ENCODE data around the gene IDH3G. TPM values are rescaled to one million over a fixed set of nuclear protein-coding genes. Genes with fewer than 3 reads are reported as not detected.
"Not testable (repeated sequence)": the region's sequence is repeated elsewhere in the genome, so short reads cannot be mapped to it uniquely, and the experiment has no call there.

Gene IDH3G
- total RNA-seq, 1 experiment from 2014 or later = 173 TPM

DNA sequence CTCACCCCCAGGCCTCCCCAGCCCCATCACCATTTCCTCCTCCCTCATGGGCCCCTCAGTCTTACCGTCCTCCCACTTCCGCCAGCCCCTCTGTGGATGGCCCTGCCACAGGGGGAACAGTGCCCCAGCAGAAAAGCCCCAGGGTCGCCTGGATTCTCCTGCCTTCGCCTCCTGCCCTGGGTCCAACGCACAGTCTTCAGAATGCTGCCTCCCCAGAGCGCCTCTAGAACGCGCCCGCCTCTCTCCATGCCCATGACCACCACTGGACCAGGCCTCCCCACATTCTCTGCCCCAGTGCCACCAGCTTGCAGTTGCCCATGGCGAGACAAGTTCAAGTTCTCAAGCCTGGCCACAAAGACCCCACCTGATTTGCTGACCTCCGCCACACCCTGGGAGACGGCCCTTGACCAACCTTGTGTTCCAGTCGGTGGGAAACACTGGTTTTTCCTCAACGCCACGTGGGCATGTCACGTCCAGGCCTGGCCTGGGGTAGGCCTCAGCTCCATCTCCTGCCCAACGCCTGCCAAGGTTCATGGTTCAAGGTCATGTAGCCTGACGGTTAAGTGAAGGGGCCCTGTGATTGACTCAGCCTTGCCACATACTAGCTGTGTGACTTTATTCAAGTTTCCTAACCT, 30.8 kb downstream of the IDH3G start:
- no peak for DNase-seq (ENCODE audit: low spot score)

DNA sequence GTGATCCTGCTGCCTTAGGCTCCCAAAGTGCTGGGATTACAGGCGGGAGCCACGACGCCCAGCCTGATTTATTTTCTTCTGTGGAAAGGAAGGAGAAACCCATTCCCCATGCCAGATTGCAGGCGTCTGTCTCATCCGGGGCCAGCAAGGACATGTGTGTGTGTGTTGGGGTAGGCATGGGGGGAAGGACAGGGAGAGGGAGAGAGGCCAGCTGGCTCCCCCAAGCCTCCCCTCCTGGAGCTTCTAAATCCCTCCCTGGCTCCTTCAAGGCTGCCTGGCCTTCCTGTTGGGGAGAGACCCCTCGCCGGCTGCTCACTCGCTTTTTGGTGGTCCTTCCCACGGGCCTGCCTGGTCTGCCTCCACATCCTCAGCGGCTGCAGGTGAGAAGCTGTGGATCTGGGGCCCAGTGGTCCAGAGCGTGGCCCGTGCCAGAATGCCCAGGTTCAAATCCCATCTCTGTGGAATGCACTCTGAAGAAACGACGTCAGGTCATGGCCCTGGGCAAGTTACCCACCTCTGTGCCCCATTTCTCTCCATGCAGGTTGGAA, 31.5 kb downstream of the IDH3G start:
- no peak for DNase-seq (ENCODE audit: low spot score)

- no peak for DNase-seq (ENCODE audit: low spot score)
Observed at GRCh38 chrX:153761863-153762262, 32.3 kb downstream of the IDH3G start.

- peak; percentile 14 for DNase-seq (ENCODE audit: low spot score)
Observed at GRCh38 chrX:153755136-153755535, 39.0 kb downstream of the IDH3G start.

GRCh38 chrX:153750127-153750774, 43.9 kb downstream of the IDH3G start:
- DNase-seq (ENCODE audit: low spot score) = no peak

GRCh38 chrX:153749017-153749416, 45.2 kb downstream of the IDH3G start:
- not testable (repeated sequence) for DNase-seq (ENCODE audit: low spot score)

DNA sequence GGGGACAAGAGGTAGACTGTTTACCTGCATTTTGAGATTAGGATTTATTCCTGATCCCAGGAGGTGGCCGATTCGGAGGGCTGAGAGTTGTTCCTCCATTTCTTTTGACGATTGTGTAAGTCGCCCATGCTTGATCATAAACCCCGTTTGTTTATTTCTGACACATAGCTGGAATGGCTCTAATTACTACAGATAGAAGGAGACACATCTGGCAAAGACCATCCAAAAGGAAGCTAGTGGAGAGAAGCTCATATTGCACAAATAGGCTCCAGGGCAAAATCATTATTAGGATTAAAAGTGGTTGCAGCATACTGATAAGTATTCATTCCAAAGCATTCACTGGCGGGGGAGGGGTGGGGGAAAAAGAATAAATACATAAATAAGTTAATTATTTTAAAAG, 47.2 kb downstream of the IDH3G start:
- not testable (repeated sequence) for DNase-seq (ENCODE audit: low spot score)

GRCh38 chrX:153746359-153746758, 47.8 kb downstream of the IDH3G start:
- DNase-seq (ENCODE audit: low spot score) = no peak

DNA sequence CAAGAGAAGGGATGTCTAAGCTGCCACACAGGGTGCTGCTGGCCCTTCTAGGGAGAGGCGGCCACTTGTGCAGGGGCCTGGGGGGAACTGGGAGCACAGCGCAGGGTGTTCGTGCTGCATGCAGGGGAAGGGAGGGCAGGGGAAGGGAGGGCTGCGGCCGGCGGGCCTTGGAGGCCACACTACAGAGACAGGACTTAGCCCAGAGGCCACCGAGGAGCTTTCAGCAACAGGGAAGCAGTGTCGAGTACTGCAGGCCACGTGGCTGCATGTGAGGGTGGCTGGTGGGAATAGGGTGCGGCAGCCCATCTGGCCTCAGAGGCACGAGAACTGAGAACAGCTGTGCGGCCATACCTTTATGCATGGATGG, 49.1 kb downstream of the IDH3G start:
- DNase-seq (ENCODE audit: low spot score) = not testable (repeated sequence)

- peak; percentile 30 for DNase-seq (ENCODE audit: low spot score)
Observed at GRCh38 chrX:153744210-153745066, 49.7 kb downstream of the IDH3G start.

DNA sequence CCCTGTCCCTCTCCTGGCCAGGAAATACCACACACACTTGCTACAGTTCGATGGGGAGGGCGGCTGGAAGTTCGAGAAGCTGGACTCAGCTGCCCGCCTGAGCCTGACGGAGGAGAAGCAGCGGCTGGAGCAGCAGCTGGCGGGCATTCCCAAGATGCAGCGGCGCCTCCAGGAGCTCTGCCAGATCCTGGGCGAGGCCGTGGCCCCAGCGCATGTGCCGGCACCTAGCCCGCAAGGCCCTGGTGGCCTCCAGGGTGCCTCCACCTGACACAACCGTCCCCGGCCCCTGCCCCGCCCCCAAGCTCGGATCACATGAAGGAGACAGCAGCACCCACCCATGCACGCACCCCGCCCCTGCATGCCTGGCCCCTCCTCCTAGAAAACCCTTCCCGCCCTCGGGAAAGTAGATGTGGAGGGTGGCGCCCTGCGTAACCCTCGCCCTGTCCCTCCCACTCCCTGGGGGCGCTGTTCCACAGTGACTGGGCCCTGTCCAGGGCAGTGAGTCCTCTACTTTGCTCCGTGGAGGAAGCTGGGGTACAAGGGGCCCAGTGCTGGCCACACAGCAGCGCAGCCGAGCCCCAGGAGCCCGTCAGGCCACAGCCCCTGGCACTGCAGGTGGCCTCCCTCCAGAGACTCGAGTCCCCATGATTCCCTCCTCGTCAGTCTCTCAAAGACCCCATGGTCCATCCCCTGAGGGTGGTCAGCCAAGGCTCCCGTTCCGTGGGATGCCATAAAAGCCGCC, 50.5 kb downstream of the IDH3G start:
- peak; percentile 86 for DNase-seq (ENCODE audit: low spot score)

GRCh38 chrX:153742796-153743467, 51.2 kb downstream of the IDH3G start:
- DNase-seq (ENCODE audit: low spot score) = not testable (repeated sequence)

DNA sequence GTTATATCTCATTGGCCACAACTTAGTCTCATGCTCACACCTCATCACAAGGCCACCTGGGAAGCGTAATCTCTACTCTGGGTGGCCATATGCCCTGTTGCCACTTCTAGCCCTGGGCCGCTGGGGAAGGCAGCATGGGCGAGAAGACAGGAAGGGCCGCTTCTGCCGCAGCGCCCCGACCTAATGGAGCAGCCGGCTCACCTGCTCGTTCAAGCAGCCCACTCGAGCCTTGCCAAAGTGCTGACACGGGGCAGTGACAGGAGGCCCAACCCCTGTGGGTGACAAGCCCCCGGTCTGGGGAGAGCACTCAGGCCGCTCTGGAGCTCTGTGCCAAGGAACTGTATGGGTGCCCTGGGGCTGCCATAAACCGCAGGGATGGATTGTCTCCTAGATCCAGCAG, 52.1 kb downstream of the IDH3G start:
- DNase-seq (ENCODE audit: low spot score) = not testable (repeated sequence)

GRCh38 chrX:153741446-153741845, 52.7 kb downstream of the IDH3G start:
- DNase-seq (ENCODE audit: low spot score) = no peak

DNA sequence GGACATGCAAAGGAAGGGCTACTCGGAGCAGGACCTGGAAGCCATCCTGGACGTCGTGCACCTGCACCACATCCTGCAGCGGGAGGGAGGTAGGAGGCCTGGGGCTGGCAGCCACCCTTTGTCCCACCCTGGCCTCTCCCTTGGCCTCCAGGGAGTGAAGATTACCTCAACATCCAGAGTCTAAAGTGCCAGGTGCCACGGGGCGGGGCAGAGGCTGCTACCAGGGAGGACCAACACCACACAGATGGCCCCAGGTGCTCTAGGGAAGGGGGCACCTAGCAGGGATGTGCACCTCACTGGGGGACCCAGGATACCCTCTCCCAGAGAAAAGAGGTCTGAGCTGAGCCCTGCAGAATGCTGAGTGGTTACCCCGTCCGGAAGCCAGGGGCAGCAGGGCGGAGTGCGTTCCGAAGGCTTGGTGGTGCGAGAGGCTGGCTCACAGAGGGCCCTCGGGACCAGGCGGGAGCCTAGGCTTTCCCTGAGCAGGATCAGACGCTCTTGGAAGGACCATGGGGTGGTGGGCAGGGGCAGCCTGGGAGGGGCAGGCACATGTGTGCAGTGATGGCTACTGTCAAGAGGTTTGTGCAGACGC, 53.4 kb downstream of the IDH3G start:
- DNase-seq (ENCODE audit: low spot score) = no peak

DNA sequence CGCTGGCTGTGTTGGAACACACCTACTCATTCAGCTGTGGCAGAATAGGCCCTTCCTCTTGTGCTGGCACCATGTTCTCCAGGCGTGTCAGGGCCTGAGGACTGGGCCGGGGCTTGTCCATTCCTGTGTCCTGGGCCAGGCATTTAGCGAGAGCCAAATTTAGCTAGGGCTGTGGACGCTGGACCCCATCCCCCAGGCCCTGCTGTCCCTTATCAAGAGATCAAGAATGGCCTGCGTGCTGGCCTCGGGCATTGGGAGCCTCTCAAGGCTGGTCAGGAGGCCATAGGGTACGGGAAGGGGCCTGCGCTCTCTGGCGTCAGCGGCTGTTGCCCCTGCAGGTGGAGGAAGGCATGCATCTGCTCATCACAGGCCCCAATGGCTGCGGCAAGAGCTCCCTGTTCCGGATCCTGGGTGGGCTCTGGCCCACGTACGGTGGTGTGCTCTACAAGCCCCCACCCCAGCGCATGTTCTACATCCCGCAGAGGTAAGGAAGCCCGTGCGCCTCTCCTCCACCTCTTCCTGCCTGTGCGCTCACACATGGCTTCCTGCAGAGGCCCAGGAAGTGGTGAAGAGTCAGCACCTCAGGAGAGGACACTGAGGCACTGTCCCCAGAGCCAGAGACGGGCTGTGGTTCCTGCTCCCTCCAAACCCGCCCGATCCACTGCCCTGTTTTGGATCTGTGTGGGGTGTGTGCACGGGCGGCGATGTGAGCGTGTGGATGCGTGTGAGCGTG, 54.3 kb downstream of the IDH3G start:
- no peak for DNase-seq (ENCODE audit: low spot score)

DNA sequence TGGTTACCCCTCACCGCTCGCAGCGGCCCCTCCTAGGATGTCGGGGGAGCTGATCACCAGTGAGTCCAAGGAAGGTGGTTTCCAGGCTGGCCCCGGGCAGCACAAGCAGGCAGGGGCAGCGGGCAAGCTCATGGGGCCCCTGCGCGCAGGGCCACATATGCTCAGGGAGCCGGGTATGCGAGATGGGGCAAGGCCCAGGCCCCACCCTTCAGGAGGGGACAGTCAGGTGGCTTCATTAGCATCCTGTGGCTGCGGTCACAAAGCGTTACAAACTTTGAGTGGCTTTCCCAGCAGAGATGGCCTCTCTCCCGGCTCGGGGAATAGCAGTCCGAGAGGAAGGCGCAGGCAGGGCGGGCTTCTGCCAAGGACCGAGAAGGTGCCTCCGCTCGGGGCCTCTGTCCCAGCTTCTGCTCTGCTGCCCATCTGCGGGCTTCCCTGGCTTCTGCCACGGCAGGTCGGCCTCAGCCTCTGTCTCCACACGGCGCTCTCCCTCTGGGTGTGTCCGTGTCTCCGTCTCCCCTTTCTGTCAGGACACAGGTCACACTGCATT, 56.0 kb downstream of the IDH3G start:
- DNase-seq (ENCODE audit: low spot score) = no peak

GRCh38 chrX:153736871-153737441, 57.2 kb downstream of the IDH3G start:
- DNase-seq (ENCODE audit: low spot score) = no peak
